GM21529 (cell line): ENCODE measurements around the gene NDST1.

Source experiments
- ATAC-seq: cut with Tn5 transposase; IDR thresholded peaks from one replicate; pipeline ENCODE4 v1.9.1; 2021; ENCODE audit not compliant: unreplicated experiment

Gene NDST1

DNA sequence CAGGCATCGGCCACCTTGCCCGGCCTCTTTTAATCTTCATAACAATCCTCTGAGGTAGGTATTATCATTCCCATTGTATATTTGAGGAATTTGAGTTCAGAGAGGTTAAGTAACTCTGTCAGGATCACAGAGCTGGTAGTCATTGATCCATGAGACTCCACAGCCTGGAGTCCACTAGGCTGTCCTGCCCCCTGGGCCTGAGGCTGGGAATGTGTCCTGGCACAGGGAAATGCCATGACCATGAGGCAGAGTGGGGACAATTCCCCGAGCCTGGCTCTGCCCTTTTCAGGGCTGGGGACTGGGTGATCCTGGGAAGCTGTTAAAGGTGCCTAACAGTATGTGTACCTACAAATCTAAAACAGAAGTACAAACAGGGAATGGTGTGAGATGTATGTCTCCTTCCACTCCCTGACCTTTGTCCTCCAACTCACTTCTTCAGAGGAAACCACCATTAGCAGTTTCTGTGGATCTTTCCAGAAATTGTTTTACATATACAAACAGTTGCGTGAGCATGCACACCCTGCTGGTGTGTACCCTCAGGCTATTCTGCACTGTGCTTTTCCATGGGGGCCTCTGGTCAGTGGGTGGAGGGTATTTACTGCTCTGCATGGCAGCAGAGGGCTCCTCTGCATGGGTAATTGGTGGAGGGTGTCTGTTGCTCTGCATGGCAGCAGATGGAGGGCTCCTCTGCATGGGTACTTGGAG lies 53.8 kb downstream of the NDST1 start:
- ATAC-seq = no peak

DNA sequence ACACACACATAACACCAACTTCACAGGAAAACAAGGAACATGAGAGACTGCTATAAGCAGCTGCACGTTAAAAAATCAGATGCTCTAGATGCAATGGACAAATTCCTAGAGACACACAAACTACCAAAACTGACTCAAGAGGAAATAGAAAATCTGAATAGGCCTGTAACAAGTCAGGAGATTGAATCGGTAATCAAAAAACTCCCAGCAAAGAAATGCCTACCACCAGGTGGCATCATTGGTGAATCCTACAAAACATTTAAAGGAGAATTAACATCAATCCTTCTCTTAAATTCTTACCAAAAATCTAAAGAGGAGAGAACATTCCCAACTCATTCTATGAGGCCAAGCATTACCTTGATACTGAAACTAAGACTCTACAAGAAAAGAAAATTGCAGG lies 54.9 kb downstream of the NDST1 start:
- ATAC-seq = no peak

DNA sequence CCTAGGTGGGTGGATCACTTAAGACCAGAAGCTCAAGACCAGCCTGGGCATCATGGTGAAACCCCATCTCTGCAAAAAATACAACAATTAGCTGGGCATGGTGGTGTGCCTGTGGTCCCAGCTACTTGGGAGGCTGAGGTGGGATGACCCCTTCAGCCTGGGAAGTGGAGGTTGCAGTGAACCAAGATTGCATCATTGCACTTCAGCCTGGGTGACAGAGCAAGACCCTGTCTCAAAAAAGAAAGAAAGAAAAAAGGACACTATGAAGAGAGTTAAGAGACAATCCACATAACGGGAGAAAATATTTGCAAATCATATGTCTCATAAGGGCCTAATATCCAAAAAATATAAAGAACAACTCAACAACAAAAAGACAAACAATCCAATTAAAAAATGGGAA lies 57.9 kb downstream of the NDST1 start:
- no peak for ATAC-seq

DNA sequence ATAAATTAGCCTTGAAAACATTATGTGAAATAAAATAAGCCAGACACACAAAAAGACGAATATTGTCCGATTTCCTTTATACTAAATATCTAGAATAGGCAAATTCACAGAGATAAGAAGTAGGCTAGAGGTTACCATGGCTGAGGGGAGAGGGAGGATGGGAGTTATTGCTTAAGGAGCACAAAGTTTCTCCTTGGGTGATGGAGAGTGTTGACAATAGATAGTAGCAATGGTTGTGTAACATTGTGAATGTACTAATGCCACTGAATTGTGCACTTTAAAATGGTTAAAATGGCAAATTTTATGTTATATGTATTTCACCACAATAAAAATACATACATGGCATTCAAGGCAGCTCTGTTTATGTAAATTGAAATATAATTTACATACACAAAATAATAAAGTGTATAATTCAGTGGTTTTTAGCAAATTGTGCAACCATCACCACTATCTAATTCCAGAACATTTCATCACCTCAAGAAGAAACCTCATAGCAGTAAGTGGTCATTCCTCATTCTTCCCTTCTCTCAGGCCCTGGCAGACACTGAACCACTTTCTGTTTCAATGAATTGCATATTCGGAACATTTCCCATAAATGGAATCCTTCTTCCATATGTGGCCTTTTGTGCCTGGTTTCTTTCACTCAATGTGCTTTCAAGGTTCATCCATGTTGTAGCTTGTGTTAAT lies 59.2 kb downstream of the NDST1 start:
- ATAC-seq = no peak

DNA sequence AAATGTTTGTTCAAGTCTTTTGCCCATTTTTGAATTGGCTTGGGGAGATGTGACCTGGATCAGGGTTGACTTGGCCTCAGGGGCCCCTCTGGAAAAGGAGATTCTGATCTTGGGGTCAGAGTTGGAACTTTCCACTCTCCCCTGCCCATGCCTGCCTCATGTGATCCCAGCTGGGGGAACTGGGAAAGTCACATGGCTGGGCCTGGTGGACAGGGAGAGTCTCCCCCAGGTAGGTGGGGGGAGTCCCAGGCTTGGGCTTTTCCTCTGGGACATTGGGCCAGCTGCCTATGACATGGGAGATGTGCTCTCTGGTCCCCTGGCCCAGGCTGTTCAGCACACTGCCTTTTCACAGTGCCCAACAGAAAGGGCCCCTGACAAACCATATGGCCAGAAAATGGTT lies 60.7 kb downstream of the NDST1 start:
- no peak for ATAC-seq

DNA sequence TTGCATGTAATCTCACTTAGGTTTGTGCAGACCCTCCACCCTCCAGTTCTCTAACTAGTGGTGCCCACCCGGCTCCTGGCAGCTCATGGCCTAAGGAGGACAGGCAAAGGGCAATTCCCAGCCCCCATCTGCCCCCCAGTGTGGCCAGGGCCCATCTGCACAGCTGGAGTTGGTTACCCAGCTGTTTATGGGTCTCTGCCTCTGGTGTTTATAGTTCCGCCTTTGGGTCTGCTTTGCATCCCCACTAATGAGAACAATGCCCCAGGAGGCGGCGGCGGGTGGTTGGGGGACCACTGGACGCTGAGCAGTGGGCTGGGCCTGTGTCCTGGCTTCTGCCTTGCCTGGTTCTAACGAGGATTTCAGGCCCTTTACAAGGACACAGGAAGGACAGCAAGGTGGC lies 62.4 kb downstream of the NDST1 start:
- no peak for ATAC-seq

DNA sequence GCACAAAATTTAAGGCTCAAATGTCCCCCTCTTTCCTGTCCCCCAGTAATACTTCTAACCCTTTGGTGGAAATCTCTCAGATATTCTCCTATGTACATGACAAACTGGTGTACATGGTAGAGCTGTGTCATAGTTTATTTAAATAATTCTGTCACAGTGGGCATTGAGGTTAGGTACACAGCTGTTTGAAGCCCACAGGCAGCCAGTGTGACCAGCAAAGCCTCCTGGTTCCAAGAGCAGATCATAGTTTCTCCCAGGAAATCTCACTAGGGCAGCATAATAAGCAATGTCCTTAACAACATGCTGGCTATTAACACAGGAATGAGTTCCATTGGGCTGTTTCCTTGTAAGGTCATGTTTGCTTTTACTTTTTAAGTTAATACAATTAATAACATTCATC lies 63.9 kb downstream of the NDST1 start:
- no peak for ATAC-seq

DNA sequence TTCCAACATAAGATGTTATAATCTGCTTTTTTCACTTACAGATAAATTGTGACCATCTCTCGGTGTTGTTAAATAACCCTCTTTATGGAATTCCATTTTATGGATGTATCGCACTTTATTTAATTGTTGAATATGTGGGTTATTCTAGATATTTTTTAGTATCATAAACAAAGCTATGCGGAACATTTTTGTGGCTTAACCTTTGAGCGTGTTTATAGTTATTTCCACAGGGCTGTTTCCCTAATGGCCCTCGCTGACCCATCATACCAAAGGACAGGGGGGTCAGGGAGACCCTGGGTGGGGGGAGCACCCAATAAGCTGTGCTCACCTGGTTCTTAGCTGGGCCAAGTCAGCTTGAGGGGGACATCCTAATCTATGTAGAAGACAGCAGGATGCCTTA lies 65.3 kb downstream of the NDST1 start:
- no peak for ATAC-seq

DNA sequence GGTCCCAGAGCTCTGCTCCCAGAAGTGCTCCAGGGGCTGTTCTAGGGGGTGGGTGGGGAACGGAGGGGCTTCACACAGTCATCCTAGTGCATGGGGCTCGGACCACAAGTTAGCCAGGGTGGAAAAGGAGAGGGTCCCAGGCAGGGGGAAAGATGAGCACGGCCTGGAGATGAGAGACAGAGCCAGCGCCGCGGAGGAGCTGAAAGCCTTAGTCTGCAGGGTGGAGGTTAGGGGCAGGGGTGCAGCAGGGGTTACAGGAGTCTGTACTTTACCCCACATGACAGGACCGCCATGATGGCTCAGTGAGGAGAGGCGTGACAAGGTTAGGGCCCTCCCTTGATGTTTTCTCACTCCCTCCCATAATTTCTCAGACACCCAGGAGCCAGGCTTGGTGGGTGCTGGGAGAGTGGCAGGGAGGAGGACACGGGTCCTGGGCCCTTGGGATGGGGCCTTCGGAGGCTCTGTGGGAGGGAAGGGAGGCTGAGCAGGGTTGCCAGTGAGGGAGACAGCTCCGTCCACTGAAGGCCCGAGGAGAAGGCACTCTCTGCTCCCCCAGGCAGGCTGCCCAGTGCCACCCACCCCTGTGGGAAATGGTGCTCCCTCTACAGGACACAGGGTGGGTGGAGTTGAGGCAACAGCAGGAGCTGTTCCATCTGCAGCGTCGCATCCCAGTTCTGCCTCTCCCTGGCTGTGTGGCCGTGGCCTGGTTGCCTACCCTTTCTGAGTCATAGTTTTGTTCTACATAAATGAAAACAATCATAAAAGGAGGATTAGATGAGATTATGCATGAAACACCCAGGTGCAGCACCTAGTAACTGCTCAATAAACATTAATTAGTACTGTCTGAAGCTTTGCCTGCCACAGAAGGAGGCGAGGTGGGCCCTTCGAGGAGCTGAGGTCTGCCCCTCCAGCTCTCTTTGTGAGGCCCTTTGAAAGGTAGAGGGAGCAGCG lies 66.2 kb downstream of the NDST1 start:
- no peak for ATAC-seq

DNA sequence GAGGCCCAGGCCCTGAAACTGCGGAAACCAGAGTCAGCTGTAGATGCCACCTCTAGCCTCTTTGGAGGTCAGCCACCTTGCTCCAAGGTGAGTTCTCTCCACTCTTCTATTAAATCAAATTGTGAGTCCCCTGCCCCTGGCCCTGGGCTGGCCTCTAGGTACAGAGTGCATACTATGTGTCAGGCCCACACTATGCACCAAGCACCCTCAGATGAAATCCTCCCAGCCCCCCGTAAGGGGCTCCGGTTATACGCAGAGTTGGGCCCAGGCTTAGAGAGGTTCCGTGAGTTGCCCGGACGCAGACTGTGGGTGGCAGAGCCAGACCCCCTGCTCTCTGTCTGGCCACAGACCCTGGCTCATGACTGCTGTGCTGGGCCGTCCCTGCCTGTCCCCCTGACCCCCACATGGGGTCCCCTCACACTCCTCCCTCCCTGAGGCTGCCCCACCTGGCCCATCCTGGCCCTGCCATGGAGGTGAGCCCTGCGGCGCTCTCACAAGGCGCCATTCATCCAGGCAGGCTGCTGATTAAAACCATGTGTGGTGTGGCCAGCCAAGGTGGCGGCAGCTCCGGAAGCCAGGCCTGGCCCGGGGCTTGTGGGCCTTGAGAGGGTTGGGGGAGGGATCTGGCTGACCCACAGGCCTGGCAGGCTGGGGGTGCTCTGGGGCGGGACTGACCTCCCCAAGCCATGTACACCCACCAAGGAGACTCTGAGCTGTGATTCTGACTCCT lies 67.1 kb downstream of the NDST1 start:
- no peak for ATAC-seq

DNA sequence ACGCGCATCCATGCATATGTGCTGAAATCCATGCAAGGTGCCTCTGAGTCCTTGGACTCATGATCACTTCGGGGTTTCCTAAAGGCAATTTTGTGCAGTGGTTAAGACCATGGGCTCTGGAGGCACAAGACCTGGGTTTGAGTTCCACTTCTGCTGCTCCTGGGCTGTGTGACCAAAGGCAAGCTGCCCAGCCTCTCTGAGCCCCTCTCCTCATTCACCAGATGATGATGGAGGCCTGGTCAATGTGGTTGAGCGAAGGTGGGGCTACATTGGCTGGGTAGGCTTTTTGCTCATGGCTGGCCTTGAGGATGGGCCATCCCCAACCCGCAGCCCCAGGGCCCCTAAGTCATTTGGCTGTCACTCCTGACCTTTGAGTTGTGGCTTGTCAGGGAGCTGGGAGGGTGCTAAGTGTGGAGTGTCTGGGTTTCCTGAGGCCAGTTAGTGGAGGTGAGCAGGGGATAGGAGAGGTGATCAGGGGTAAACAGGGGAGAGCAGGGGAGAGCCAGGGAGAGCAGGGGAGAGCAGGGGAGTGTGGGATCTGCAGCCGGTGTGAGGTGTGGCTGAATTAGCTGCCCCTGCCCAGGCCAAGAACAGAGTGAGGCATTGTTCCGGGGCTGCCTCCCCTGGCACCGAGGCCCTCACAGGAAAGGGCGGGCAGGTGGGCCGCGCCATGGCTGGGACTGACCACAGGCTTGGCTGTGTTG lies 68.0 kb downstream of the NDST1 start:
- no peak for ATAC-seq

DNA sequence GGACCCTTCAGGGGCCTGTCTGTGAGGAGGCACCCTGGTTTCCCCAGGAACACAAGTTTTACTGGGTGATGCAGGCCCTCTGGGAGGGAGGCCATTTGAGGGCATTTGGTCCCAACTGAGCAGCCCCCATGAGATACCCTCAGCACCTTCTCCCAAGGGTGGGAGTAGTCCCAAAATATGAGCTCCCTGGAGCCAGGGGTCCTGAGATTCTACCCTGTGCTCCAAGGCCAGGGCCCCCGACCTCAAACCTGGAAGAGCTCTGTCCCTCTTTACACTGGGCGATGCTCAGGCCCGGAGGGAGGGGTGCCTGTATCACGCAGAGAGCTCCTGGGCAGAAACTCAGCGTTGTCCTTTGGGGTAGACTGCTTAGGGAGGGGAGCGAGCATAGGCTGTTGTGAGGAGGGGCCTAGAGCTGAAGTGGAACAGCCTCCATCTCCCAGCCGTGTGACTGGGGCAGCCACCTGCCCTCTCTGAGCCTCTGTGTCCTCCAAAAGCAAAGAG lies 68.6 kb downstream of the NDST1 start:
- no peak for ATAC-seq

DNA sequence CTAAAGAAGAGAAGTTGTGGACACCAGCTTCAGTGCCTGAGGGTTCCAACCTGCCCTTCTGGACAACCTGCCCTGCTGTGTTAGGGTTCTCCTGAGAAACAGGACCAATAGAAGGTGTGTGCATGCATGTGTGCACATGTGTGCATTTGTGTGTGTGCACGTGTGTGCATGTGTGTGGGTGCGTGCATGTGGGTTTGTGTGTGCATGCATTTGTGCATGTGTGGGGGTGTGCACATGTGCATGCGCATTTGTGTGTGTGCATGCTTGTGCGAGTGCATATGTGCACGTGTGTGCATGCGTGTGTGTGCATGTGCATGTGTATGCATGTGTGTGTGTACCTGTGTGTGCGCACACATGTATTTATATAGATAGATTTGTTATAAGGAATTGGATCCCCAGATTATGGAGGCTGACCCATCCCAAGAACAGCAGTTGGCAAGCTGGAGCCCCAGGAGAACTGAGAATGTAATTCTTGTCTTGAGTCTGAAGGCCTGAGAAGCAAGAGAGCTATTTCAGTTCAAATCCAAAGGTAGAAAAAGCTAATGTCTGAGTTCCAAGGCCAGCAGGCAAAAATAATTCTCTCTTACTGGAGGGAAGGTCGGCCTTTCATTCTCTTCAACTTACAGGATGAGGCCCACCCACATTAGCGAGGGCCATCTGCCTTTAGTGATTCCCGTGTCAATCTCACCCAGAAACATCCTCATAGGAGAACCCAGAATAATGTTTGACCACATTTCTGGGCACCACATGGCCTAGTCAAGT lies 69.6 kb downstream of the NDST1 start:
- ATAC-seq = no peak

DNA sequence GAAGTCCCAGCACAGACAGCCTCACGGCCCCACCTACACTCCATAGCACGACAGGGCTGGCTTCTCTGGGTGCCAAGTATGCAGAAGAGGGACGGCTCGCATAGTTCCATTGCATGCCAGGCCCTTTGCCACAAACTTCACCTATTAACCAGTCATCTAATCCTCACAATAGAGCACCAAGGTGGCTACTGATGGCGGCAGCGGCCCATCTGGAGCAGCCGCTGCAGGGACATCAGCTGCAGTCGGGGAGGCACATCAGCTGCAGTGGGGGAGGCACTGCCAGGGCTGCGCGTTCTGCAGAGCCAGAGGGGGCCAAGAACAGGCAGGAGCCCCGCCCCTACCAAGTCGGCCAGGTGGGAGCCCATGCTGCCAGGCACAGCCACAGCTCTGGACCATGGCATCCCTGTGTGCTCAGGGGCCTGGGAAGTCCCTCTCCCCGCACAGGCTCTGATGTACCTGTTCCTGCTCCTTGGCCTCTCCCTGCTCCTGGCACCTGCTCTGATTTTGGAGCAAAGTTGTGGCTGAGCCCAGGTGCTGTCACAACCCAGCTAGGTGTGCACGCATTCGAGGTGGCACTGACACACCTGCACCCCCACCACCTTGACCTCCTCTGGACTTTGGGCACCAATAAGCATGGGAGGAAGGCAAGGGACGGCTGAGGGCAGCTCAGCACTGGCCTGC lies 71.0 kb downstream of the NDST1 start:
- ATAC-seq = no peak

DNA sequence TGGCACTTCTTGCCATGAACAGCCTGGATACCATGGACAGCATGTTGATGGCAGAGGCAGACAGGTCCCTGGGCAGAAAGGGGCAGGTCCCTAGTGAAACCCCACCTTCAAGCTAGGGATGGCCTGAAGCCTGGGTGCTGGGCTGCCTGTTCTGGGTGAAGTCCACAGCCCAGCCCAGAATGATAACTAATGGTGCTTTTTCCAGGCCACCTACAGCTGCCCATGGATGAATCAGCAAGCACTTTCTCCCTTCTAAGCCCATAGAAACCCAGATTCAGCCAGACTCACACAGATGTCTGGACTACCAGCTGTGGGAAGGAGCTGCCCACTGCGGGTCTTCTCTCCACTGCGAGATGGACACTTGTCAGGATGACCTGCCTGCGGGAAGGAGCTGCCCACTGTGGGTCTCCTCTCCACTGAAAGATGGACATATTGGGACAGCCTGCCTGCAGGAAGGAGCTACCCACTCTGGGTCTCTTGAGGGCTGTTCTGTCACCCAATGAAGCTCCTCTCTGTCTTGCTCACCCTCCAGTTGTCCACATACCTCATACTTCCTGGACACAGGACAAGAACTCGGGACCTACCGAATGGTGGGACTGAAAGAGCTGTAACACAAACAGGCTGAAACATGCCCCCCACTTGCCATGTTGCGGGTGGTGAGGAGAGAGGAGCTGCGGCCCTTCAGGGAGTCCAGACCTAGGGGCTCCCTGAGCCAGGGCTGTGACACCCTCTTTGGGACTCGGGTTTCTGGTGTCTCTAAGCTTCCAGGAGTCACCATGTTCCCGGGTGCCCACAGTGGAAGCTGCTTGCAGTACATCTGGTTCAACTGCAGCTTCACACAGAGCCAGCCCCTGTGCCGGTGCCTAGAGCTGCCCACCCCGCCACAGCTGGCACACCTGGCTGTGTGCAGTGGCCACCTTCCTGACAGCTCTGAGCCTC lies 71.8 kb downstream of the NDST1 start:
- ATAC-seq = no peak

DNA sequence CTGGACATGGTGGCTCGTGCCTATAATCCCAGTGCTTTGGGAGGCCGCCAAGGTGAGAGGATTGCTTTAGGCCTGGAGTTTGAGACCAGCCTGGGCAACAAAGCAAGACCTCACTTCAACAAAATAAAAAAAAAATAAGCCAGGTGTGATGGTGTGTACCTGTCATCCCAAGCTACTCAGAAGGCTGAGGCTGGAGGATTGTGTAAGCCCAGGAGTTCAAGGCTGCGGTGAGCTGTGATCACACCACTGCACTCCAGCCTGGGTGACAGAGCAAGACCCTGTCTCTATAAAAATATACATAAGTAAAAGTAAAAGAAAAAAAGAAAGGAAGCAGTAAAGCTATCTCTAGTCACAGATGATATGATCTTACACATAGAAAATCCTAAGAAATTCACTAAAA lies 73.0 kb downstream of the NDST1 start:
- no peak for ATAC-seq

DNA sequence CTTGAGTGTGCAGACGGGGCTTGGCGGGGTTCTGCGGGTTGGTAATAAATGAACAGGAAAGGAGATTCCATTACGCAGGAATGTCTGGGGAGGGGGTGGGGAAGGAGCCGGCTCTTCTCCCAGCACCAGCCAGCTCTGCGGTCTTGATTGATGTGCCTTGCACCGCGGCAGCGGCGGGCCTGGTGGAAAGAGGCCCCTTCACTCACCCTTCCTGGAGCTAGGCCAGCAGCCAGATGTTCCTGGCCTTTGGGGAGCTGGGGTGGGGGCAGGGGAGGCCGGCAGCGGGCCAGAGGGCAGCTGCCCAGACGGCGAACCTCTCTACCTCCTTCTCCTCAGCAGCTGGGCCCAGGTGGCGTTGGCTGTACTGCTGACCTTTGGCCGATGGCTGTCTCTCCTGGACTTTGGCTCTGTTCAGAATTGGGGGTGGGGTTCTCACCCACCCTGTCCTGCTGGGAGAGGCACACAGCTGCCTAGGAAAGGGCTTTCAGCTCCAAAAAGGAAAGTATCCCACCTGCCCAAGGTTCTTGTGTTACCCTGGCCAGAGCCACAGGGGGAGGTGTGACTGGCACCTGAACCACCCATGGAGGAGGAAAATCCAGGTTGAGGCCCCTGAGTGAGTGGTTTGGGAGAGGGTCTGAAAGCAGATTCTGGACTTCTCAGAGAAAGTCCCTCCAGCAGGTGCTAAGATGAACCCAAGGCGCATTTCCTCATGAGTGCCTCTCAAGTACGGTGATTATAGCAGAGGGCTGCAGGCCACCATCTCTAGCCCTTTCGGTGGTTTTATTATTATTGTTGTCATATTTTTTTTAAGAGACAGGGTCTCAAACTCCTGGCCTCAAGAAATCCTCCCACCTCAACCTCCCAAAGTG lies 74.5 kb downstream of the NDST1 start:
- ATAC-seq = no peak
